ENCODE measurements around the gene ERF. TPM values are rescaled to one million over a fixed set of nuclear protein-coding genes. Genes with fewer than 3 reads are reported as not detected.
A peak's percentile ranks its signal among the peaks of the same experiment; 100 is the strongest.

ERF gene
- total and polyA plus RNA-seq, 2 donors (not counting 3 experiments of a cell fraction or from before 2014, with no cell fraction given), result 102 to 117 TPM

DNA sequence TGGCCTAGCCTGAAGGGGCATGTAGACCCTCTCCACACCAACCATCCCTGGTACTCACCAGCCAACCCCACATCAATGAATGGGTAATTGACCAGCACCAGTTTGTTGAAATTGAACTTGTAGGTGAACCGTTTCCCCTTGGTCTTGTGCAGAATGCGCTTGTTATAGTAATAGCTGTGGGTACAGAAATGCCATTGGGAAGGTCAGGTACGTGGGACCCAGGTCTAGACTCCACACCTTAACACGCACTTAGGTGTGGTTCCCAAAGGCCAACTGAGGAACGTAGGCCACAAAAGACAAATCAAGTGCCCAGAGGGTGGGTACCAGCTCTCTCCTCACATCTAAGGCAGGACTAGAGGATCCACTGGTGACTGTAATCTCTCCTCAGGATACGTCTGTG lies 5.2 kb downstream of the ERF start:
- Histone ChIP-seq H3K36me3 (ENCODE audit: control insufficient read depth in 2 of 2, extremely low read depth in 1 of 2, insufficient read depth in 2 of 2, low read length in 2 of 2) (peaks cover 7 to 27% of the 10 kb centered on the region in 2 experiments), H3K4me1 (ENCODE audit: control insufficient read depth, extremely low read depth, insufficient read depth, low read length) (peaks cover 37% of the 10 kb centered on the region), H3K4me3 (replicated peaks in 1 of 3; ENCODE audit: insufficient read depth in 1 of 3, low read depth in 1 of 3, low read length in 3 of 3) (no peak overlapping the region), H3K27ac (ENCODE audit: insufficient read depth, low read depth, low read length) (peak overlapping the region; percentile 67), H3K9me1 (replicated peaks; ENCODE audit: control insufficient read depth, extremely low read depth, insufficient read depth, low read length) (no peaks in the 10 kb centered on the region), H3K79me2 (ENCODE audit: control insufficient read depth, insufficient read depth, low read length) (peaks cover 51% of the 10 kb centered on the region), H3K4me2 (ENCODE audit: insufficient read depth, low read length) (no peak overlapping the region), H3K9ac (replicated peaks; ENCODE audit: extremely low read depth, insufficient read depth, low read length) (no peak overlapping the region), H3K27me3 (ENCODE audit: control insufficient read depth in 2 of 2, insufficient read depth in 2 of 2, low read length in 2 of 2) (no peaks in the 10 kb centered on the region), H3K9me3 (replicated peaks; ENCODE audit: control insufficient read depth, insufficient read depth, low read length) (no peaks in the 10 kb centered on the region), H4K20me1 (replicated peaks; ENCODE audit: control insufficient read depth, extremely low read depth, insufficient read depth, low read length) (no peaks in the 10 kb centered on the region), H2AFZ (ENCODE audit: low read depth, low read length) (no peak overlapping the region)
- FAIRE-seq, result no peak
- dilution Hi-C loops (cut with MboI; ENCODE audit: extremely low pct_ligation_motif_present, low sequenced_read_pairs), result no loop called here
- ChIA-PET CTCF (interaction anchor here (11.8 kb wide), 1 partner anchor 30 kb away, joined by 365 read pairs; no protein-coding TSS in a partner anchor), POLR2A (interaction anchor here (1.2 kb wide), 1 partner anchor 30 kb away, joined by 5 read pairs; no protein-coding TSS in a partner anchor)
- no peak for DNase-seq (ENCODE audit: low read depth, low spot score)
- BruUV-seq (replicated peaks), result no TSS peak
- no peak for TF ChIP-seq JUN (IDR thresholded peaks at IDR 0.05; ENCODE audit: borderline replicate concordance, insufficient read depth, insufficient read length, low read depth)
- TF ChIP-seq POLR2A (IDR thresholded peaks at IDR 0.05; ENCODE audit: low read depth, low read length), result no peak
- TF ChIP-seq MYC (IDR thresholded peaks at IDR 0.05; ENCODE audit: low read depth, low read length), result no peak
- TF ChIP-seq, protein P1, sequence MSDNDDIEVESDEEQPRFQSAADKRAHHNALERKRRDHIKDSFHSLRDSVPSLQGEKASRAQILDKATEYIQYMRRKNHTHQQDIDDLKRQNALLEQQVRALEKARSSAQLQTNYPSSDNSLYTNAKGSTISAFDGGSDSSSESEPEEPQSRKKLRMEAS (IDR thresholded peaks at IDR 0.05; ENCODE audit: insufficient read depth, insufficient read length), result no peak
- no peak for TF ChIP-seq GATA2 (IDR thresholded peaks at IDR 0.05; ENCODE audit: insufficient read depth, insufficient read length, low read depth, low read length)
- no peak for TF ChIP-seq EZH2 (IDR thresholded peaks at IDR 0.05; ENCODE audit: borderline replicate concordance, low read depth, low read length, severe bottlenecking)
- no peak for TF ChIP-seq POLR2AphosphoS5 (IDR thresholded peaks at IDR 0.05; ENCODE audit: insufficient read depth, low read depth, low read length)
- no peak for TF ChIP-seq FOS (IDR thresholded peaks at IDR 0.05; ENCODE audit: borderline replicate concordance, insufficient read depth, low read length)
- TF ChIP-seq, protein P2, sequence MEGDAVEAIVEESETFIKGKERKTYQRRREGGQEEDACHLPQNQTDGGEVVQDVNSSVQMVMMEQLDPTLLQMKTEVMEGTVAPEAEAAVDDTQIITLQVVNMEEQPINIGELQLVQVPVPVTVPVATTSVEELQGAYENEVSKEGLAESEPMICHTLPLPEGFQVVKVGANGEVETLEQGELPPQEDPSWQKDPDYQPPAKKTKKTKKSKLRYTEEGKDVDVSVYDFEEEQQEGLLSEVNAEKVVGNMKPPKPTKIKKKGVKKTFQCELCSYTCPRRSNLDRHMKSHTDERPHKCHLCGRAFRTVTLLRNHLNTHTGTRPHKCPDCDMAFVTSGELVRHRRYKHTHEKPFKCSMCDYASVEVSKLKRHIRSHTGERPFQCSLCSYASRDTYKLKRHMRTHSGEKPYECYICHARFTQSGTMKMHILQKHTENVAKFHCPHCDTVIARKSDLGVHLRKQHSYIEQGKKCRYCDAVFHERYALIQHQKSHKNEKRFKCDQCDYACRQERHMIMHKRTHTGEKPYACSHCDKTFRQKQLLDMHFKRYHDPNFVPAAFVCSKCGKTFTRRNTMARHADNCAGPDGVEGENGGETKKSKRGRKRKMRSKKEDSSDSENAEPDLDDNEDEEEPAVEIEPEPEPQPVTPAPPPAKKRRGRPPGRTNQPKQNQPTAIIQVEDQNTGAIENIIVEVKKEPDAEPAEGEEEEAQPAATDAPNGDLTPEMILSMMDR (IDR thresholded peaks at IDR 0.05; ENCODE audit: extremely low read depth in 1 of 2, insufficient read depth in 1 of 2, low read depth in 1 of 2, low read length in 2 of 2), result no peak
- intact Hi-C loops (cut with micrococcal nuclease), result no loop called here
